GM19324 (cell line): Measurements from ENCODE around the gene BRDT.
"Not testable (repeated sequence)": the region's sequence is repeated elsewhere in the genome, so short reads cannot be mapped to it uniquely, and the experiment has no call there.

Source experiments
- ATAC-seq: cut with Tn5 transposase; IDR thresholded peaks from one replicate; pipeline ENCODE4 v1.9.1; 2021; ENCODE audit warnings: mild to moderate bottlenecking, moderate library complexity; ENCODE audit not compliant: unreplicated experiment, low FRiP score

Gene BRDT

GRCh38 chr1:91980663-91981062 is 31.5 kb downstream of the BRDT start:
- ATAC-seq: no peak

- no peak for ATAC-seq
These were observed 32.9 kb downstream of the BRDT start for GRCh38 chr1:91981996-91982609.

DNA sequence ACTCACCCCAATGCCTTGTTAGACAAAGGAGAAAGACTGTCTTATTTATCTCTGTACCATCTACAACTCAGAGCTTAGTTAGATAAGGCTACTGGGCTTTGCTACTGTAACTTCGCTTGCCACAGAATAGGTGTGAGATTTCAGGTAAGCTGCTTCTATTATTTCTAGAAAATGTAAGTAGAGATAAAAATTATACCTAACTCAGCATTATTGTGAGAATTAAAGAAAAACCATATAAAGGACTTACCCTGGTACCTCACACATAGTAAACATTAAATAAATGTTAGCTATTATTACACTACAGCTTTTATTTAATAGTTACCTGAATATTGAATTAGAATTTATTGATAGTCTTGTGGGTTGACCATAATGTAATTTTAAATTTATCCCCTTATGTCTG is 44.1 kb downstream of the BRDT start:
- no peak for ATAC-seq

DNA sequence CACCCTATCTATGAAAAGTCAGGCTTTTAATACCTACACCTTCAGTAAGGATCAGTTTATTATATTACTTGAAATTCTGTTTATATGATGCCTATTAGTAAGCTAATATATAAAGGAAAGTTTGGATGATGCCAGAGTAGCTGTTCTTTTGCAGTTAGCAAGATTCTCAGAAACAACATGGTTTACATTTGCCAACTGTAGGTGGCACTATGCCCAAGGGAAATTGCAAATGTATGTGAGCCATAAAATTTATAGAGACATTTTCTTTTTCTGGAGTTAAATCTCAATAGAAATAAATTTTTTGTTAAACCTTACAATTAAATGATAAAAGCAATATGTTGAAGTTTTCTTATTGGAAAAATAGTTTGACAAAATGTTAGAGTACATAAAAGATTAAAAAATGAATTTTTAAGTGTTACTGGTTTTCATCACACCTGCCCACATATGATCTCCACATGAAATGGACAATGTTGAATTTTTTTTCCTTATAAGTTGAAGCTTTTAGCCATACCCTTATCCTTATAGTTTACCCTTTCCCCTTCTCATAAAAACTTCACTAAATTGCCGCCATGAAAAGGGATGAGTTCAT is 48.5 kb downstream of the BRDT start:
- ATAC-seq: no peak

DNA sequence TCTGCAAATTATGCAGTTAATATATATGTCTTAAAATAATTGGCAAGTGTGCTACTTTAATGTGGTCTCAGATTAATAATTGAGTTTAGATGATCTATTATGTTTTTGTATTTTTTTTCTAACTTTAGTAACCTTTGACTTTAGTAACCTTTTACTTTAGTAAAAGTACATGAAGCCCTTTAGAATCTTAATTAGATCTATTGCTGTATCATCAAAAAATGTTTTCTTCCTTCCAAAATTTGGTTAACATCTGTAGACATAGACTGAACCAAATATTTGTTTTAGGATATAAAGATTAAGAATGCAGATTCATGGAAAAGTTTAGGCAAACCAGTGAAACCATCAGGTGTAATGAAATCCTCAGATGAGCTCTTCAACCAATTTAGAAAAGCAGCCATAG is 54.9 kb downstream of the BRDT start:
- no peak for ATAC-seq

DNA sequence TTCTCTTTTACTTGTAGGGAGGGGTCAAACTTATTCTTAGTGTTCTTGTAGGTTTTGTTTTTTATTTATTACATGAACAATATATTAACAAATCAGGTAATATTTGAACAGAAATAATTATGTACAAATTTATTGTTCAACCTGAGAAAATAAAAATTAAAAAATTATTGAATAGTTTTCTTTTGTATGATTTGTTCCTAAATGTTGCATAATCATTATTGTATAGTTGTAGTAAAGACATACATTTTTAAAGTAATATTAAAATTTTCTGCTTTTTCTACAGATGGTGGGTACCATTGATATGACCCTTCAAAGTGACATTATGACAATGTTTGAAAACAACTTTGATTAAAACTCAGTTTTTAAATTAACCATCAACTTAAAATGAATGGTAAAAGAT is 64.7 kb downstream of the BRDT start:
- no peak for ATAC-seq

- no peak for ATAC-seq
These were observed 67.6 kb downstream of the BRDT start for GRCh38 chr1:92016720-92017316.

DNA sequence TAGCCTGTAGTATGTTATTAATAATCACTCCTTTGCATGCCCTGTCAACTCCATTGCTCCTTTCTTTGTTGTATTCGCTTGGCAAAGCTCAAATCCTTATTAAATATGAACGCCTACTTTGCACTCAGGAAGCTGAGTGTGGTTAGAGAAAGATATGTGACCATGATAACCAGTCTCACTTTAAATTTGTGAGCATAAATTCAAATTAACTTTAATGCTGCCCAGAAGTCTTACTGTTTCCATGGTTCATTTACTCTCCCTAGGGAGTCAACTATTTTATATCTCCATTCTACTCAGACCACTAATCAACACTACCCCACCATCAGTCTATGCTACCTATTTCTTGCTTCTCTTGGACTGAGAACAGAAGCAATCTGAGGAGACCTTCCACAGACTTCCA is 68.5 kb downstream of the BRDT start:
- no peak for ATAC-seq

GRCh38 chr1:92026042-92026441 is 76.8 kb downstream of the BRDT start:
- ATAC-seq: not testable (repeated sequence)

- no peak for ATAC-seq
These were observed 77.6 kb downstream of the BRDT start for GRCh38 chr1:92026806-92027205.

DNA sequence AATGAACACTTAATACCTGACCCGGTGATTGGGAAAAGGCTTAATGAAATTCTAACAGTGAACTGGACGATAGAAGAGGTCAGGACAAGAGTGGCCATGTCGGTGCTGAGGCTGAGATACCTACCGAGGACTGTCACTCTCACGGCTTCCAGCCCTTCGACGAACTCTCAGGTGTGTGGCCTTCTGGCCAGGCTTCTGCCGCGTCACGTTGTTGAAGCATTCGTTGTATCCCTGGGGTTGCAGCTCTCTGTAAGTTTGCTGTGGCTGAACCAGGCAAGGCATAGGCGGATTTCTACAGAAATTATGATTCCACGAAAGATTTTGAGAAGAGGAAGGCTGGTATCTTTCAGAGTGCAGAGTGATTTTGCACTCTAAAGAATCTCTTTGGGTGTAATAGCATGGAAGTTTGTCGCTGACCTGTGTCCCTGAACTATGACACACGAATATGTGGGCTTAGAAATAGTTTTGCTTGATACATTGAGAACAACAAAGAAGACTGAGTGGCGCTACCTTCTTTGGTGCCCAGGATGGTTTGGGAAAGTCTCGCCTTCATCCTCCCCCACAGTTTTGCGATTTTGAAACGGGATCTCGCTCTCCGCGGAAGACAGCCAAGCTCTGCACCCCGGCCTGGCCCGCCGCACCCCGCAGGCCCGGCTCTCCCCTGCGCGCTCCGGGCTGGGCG is 80.2 kb downstream of the BRDT start:
- ATAC-seq: no peak

- ATAC-seq: no peak
These were observed 81.5 kb downstream of the BRDT start for GRCh38 chr1:92030656-92031107.

DNA sequence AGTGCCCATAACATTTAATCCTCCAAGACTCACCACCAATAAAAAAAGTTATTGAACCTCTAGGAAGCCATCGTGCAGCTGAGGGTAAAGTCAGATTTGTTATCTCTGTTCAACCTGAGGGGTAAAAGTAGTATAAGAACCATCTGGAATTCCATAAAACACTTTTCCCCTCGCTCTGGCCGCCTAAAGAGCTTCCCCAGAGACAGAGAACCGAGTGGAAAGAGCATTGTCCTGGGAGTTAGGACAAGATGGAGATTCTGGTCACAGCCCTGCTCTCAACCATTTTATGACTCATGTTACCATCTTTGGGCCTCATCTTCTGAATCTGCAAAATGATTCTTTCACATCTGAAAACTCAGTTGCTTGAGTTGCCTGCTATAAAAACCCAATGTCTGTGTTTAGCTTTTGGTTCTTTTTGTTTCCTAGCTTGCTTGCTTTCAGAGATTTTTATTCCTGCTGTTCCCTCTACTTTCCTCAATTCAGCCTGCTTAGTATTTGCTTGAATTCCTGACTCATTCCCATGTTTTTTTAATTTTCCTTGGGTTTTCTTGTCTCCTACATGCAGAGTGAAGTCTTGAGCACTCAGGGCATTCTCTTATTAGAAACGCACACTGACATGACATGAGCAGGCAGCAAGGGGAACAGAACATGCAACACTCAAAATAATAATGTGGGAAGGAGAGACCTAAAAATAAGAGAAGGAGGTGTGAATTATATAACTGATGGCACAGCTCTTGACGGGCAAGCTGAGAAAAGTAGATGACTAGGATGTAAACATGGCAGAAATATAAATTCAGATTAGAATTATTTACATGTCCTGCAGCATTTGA is 82.3 kb downstream of the BRDT start:
- no peak for ATAC-seq

DNA sequence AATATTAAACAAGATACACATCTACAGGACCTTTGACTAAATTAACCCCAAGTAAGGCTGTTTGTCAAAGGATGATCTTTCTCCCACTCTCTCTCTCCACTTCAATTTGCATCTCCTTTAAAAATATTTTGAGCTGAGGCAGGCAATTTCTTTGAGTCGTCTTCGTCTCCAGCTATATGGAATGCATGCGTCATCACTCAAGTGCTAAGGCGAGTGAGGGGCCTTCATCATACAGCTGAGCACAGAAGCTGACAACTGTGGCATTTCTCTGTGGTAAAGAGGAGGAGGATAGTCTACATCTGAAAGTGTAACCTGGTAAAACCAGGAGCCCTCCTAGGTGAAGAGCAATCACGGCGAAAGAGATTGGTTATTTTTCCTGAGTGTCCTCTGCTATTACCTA is 88.2 kb downstream of the BRDT start:
- ATAC-seq: no peak

GRCh38 chr1:92038695-92039346 is 89.6 kb downstream of the BRDT start:
- ATAC-seq: no peak

DNA sequence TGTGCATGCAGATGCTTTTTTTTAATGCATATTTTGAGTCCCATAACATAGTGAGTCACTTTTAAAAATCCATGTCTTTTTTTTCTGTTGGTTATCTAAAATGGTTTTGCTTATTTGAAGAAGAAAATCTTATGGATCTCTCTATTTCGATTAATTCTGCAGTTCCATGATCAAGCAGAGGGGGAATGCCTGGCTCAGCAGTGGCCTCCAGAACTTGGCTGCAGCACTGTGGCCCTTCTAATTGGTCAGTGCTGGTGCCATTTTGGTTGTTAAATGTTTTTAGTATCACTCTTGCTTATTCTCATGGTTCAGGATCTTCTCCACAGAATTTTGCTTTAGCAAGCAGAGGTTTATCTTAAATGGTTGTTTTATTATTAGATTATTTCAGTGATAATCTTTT is 91.8 kb downstream of the BRDT start:
- ATAC-seq: no peak

DNA sequence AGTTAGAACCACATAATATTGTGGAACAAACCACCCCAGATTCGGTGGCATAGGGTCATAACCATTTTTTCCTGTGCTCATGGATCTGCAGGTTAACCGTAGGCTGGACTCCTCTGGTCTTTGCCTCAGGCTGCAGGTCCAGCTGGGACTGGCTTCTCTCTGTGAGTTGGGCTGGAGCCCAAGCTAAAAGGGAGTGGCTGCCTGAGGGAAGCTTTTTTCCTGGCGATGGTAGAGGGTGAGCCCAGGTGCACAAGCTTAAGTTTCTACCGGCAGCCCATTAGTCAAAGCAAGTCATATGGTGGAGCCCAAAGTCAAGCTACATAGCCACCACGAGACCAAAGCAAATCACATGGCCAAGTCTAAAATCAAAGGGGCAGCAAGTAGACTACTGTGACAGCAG is 94.4 kb downstream of the BRDT start:
- ATAC-seq: no peak

DNA sequence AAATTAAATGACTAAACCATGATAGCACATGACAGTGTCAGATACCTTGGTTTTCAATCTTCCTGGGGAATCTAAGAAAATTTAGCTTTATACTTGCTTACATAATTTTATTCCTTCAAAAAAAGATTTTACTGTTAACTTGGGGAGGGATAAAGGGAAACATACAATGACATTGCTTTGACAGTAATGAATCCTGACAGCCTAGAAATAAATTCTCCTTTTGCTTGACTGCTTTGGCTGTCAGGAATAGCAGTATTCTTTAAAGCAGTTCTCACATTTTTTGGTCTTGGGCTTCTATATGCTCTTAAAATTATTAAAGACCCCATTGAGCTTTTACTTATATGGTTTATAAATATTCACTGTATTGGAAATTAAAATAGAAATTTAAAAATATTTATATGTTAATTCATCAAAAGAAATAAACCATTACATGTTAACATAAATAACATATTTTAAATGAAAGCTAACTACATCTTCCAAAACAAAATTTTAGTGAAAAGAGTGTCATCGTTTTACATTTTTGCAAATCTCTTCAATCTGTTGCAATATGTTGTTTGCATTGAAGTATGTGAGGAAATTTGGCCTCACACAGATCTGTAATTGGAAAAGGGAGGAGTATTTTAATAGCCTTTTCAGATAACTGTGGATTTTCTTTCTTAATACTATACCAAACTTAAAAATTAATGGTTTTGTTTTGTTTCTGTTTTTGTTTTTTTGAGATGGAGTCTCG is 96.7 kb downstream of the BRDT start:
- ATAC-seq: no peak

- no peak for ATAC-seq
These were observed 102.7 kb downstream of the BRDT start for GRCh38 chr1:92051948-92052347.
